Stimulated activated CD4-positive, alpha-beta T cell treated with anti-CD3 and anti-CD28 coated beads, Interleukin-4, amount 100 ng/mL, for 48 hours (primary cell): ENCODE data around the gene MKNK1.
"Not testable (repeated sequence)": the region's sequence is repeated elsewhere in the genome, so short reads cannot be mapped to it uniquely, and the experiment has no call there.

ENCODE experiments used
- DNase-seq, 2 donors: peaks; one replicate each; pipeline ENCODE4 v3.0.0-alpha.2; 2020; ENCODE audit warnings: low read depth in 2 of 2

Gene MKNK1

DNA sequence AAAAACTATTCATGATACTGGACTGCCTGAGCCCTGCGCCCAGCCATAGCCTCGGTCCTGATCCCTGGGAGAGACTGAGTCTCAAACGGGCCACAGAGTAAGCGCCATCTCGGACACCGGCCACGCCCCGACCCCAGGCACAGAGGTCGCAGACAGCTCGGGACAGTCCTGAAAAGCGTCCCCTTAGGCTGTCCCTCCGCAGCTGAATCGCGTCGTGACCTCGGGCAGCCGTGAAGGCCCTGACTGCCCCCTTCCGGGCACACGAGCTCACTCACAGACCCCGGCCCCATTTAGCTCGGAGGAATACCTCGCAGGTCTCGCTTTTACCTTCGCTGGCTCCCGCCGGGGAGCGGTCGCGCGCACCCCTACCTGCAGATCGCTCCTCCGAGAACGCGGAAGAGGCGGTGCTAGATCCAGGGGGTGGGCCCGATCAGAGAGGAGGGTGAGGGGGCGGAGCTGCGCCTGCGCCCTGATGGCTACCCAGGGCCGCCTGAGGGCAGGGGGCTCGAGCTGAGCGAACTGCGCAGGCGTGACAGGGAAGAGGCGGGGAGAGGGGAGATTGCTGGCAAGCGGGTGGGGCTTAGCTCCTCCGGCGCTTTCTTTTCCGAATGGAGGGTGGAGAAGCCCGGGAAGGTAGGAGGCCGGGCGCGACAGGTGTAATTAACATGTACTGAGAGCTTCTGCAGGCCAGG is at the start of gene MKNK1:
MKNK1 (minus strand) TSS at position 411 of the 692 bp plus-strand sequence. CDS start 20,941 bp downstream, outside the sequence.
- DNase-seq = peak; percentile 96 to 98

DNA sequence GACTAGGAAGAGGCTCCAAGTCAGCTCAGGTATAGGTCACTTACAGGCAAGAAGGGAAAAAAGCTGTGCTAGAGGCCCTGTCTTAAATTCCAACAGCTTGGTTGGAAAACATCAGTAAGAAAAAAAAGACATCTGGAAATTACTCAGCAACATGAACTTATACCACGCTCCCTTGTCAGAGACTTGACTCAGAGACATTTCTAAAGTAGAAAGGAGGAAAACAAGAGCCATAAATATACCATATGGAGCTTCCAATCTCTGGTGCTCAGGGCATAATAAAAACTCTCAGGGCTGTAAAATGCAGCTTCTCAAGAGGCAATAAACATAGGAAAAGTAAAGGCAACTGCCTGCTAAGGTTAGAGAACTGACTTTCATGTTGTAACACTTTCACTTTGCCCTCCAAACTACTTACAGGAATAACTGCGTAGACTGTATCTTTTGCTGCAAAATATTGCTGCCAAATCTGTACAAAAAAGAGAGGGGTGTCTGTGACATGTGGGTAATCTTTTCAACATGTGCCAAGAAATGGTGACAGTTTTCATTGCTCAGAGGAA is 49.4 kb upstream of the MKNK1 start:
- DNase-seq = no peak

DNA sequence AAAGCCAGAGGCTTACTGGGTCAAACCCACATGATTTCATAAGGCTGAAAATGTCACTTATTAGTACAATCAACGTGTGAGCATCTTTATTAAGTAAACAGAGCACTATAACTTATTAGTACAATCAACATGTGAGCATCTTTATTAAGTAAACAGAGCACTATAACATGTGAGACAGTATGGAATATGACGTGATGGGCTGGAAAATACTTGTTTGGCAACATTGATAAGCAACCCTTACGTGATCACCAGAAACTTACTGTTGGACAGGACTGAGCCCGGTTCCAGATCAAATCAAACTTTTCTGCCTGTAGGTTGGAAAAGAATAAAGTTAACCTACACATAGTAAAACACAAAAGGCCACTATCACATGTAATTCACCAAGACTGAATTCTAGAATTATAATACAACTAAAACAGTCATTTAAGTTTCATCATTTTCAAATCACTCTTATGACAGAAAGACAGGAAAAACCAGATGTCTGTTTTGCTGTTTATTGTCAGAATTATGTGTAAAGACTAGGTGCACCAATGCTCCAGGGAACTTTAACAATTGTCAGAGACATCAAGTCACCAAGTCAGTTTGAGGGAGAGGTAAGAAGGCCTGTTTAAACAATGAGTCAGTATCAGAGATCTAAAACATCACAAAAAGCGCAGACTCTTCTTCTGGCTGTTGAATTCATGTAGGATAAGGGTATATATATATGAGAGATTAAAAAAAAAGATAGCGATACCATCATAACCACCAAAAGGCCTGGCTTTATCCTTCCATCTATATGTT is 48.4 kb upstream of the MKNK1 start:
- DNase-seq = no peak

DNA sequence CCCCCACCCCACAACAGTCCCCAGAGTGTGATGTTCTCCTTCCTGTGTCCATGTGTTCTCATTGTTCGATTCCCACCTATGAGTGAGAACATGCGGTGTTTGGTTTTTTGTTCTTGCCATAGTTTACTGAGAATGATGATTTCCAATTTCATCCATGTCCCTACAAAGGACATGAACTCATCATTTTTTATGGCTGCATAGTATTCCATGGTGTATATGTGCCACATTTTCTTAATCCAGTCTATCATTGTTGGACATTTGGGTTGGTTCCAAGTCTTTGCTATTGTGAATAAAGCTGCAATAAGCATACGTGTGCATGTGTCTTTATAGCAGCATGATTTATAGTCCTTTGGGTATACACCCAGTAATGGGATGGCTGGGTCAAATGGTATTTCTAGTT is 47.1 kb upstream of the MKNK1 start:
- DNase-seq = not testable (repeated sequence)

DNA sequence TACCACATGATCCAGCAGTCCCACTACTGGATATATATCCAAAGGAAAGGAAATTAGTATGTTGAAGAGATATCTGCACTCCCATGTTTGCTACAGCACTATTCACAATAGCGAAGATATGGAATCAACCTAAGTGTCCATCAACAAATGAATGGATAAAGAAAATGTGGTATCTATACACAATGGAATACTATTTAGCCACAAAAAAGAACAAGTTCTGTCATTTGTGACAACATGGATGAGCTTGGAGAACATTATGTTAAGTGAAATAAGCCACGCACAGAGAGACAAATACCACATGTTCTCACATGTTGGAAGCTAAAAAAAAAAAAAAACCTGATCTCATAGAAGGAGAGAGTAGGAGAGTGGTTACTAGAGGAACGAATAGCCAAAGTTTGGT is 46.4 kb upstream of the MKNK1 start:
- no peak for DNase-seq

DNA sequence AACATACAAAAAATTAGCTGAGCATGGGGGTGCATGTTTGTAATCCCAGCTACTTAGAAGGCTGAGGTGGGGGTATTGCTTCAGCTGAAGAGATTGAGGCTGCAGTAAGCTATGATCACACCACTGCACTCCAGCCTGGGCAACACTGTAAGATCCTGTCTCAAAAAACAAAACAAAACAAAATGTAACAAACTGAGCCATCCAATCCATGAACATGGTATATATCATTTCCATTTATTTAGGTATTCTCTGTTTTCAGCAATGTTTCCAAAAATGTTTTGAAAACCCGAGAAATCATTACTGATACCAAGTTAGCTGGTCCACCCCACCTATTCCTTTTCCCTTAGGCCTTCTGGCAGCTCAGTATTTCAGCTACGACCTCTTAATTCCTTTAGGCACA is 45.7 kb upstream of the MKNK1 start:
- no peak for DNase-seq

DNA sequence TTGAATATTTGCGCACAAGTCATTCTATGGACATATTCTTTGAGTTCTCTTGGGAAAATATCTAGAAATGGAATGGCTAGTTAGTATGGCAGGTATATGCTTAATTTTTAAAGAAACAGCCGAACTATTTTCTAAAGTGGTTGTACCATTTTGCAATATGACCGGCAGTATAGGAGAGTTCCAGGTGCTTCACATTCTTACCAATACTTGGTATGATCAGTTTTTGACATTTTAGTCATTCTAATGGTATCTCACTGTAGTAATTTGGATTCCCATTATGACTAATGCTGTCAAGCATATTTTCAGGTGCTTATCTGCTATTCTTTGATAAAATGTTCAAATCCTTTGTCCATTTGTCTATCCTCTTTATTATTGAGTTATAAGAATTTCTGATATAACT is 43.5 kb upstream of the MKNK1 start:
- no peak for DNase-seq

DNA sequence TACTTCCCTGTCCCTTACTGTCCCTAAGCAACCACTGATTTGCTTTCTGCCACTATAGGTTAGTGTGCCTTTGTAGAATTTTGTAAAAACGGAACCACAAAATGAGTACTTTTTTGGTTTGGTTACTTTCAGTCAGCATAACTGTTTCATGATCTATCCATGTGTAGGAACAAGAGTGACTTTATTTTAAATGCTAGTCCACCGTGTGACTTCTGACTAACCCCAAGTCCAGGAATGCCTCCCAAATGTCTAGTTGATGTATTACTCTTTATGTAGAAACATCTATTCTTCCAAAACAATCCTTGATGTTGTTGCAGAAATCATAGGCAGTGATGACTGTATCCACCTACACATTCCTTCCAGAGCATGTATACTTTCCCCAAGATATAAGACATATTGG is 42.8 kb upstream of the MKNK1 start:
- no peak for DNase-seq

DNA sequence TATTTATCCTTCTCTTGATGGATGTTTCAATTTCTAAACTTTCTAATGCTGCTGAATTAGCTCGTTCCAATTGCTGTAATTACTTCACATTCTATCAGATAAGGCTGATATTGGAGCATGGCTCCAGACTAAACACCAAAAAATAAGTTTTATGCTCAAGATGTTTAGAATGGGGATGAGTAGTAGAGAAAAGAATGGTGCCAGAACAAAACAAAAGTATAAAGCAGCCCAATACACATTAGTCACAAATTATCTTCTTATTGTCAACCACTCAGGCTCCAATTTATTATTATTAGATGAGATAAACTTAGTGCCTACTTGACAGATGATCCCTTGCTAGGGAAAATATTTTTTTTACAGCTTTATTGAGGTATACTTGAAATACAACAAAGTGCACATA is 42.3 kb upstream of the MKNK1 start:
- no peak for DNase-seq

DNA sequence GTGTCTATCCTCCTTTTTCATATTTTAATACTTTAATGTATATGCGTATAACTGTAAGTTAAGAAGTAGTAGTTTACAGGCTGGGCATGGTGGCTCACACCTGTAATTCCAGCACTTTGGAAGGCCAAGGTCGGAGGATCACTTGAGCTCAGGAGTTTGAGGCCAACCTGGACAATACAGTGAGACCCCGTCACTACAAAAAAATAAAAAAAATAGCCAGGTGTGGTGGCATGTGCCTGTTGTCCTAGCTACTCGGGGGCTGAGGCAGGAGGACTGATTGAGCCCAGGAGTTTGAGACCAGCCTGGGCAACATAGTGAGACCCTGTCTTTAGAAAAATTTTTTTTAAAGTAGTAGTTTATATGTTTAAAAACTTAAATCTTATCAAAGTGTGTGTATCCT is 41.7 kb upstream of the MKNK1 start:
- DNase-seq = no peak

DNA sequence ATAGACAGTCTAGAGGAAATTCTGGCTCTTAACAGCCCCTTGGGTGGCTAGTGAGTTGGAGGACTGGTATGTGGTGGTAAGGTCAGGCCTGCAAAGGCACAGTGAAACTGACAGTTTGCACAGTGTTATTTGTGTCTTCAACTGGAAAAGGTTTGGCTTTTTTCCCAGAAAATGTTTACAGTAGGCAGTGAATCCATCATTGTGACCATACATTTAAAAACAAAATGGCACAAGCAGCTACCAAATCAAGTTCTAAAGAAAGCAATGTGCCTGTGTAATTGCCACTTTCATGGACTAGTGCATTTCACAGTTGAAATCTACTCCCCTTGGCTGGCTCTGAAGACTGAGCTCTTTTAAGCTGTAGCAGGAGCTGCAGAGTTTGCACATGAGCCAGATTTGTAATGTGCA is 39.3 kb upstream of the MKNK1 start:
- DNase-seq = no peak

DNA sequence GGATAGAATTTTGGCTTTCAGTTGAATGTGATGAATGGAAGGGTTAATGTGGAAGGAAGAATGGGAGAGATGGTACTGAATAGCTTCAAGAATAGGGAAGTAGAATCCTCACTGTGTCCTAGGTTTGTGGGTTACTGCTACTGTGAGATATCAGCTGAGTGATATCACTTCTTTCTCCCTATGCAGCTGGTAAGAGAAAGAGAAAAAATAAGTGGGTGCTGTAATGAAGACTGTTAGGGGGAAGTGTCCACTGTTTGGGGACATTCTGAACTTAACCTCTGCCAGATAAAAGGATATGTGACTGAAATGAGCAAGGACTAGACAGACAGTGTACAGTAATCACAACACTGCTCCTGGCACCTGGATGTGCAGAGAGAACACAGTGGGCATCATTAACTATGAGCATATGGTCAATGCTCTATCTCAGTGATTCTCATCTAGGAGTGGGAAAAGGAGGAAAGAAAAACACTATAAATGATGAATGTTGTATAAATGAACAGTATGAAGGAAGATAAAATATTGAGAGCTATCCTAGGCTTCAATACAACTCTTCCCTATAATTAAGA is 38.1 kb upstream of the MKNK1 start:
- DNase-seq = no peak

DNA sequence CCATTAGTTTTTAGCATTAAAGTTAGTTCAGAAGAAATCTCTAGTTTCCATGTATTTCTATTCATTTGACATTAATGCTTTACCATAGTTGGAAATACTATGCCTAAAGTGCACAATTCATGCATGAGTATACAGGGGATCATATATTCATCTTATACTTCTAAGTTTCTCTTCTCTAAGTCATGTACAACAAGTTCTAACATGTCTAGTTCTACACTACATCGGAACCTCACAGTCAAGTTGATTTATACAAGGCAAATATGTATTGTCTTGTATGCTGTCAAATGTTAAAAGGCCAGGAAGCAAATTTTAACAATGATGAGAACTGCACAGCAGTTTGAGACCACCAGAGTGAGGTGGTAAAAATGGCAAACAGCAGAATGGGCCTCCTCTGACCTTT is 35.5 kb upstream of the MKNK1 start:
- DNase-seq = no peak

DNA sequence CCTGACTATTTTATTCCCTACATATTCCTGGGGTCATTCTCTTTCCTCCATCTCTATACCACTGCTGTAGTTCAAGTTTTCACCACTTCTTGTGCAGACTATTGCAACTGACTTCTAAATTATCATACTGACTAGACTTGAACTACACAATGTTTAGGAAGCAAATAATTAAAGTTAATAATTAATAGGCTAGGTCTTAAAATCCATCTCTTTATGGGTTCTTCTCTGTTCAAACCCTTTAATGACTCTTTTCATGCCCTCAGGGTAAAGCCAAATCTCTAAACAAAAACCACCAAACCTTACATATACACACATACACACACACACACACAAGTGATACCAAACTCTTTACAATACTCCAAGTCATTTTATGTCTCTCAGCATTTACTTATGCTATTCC is 34.9 kb upstream of the MKNK1 start:
- no peak for DNase-seq

DNA sequence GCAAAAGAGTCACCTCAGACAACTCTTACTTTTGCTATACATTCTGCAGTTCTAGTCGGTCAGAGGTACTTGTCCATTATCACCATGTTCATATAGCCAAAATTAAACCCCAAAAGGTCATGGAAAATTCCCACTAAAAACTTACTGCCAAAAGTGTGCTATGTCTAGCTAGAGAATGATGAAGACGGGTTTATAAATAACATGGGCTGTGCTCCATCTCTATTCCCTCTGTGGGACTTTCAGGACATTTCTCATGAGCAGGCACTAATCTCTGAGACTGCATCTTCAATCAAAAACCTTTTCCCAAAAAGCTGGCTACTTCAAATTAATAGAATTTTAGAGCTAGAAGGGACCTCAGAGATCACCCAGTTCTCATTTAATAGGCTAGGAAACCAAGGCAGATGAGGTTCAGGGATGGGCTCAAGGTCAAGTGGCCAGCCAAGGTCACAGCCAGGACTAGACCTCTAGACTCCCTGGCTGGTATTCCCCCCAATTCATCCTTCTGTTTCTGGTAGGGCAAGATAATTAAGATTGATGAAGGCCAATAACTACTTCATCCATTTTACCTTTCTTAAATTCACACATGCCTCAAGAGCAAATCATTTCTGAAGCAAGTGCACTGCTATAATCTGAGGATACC is 33.5 kb upstream of the MKNK1 start:
- no peak for DNase-seq

DNA sequence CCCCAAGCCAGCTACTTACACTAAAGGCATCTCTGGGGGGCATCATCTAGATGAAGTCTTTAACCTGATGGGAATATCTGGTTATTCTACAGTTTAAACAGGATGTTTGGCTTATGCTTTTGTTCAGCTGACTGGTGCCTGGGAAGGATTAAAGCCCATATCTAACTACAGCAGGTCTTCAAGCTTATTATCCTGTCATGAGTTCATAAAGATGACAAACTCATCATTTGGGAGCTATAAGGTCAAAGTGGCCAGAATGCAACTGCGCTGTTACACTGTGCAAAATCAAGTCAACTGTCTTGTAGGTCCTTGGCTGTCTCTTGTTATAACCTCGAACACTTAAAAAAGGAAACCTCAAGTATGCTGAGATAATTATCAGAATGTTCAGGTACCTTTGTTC is 31.1 kb upstream of the MKNK1 start:
- no peak for DNase-seq

DNA sequence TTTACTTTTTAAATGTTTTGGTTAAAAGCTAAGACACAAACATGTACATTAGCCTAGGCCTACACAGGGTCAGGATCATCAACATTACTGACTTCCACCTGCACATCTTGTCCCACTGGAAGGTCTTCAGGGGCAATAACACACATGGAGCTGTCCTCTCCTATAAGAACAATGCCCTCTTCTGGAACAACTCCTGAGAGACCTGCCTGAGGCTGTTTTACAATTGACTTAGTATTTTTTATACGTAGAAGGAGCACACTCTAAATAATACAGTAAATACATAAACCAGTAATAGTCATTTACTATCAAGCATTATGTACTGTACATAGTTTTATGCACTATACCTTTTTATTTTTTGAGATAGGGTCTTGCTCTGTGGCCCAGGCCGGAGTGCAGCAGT is 26.7 kb upstream of the MKNK1 start:
- DNase-seq = no peak

DNA sequence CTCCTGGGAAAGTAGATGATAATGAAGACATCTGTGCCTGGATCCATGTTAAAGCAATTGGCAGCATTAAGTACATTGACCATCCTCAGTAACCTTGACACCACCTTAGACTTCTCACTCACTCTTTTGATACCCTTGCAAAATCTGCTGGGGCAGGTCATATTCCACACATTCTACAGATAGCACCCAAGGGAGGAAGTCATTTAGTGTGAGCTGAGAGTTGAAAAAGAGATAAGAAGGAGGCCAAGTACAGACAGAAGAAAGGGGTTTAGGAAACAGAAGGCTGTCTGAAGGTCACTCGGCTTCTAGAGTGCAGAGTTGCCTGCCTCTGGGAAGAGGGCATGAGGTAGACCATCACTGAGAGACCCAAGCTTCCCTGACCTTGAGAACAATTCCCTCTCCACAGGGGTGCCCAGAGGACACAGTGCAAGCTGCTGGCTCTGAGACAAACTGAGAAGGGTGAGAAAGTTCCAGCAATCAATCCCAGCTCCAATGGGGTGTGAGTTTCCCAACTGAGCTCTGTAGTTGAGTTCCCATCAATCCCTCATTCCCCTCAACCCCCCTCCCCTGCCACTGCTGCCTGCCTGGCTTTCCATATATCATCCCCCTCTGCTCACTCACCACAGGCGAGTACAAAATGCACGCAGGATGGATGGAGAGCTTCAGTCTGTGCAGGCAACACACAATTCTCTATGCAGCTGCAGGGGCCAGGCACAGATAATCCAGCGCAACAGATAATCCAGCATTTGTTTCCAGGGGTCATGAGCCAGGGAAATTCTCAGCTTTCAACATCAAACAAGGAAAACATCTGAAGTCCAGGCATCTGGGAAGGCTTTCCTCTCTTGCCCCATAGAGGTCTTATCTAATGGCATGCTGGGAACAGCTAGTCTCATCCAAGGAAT is 19.9 kb upstream of the MKNK1 start:
- DNase-seq = no peak

DNA sequence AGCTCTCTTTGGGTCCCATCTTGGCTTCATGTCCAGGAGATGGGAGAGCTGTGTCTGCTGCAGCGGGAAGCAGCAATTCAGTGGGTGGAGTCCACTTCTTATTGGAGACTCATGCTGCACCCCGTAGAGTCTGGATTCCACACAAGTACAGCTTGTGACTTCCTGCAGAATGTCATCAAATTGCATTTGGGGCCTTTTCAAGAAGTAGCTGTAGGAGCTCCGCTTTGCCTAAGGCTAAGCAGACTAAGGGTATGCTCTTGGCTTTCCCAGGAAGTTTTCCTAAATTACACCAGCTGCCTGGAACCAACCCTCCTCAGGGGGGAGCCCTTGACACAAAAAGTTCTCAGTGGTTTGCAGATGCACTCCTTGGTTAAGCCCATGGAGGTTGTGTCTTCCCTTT is 18.3 kb upstream of the MKNK1 start:
- no peak for DNase-seq

DNA sequence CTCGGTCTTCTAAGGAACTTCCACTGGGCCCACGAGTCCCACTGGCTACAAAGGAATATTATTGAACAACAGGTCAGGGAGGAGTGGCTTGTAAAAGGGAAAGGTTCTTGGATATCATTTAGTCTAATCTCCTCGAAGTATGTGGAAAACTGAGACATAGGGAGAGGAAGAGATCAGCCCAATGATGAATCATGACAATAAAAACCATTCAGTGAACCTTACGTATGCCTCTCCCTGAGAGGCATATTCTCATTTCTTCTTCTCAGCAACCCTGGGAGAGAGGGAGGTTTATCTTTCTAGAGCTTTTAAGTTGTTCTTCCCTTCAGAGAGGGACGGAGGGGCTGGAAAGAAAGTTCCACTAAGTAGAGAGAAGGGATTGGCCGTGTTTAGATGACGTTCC is 17.9 kb upstream of the MKNK1 start:
- DNase-seq = no peak

DNA sequence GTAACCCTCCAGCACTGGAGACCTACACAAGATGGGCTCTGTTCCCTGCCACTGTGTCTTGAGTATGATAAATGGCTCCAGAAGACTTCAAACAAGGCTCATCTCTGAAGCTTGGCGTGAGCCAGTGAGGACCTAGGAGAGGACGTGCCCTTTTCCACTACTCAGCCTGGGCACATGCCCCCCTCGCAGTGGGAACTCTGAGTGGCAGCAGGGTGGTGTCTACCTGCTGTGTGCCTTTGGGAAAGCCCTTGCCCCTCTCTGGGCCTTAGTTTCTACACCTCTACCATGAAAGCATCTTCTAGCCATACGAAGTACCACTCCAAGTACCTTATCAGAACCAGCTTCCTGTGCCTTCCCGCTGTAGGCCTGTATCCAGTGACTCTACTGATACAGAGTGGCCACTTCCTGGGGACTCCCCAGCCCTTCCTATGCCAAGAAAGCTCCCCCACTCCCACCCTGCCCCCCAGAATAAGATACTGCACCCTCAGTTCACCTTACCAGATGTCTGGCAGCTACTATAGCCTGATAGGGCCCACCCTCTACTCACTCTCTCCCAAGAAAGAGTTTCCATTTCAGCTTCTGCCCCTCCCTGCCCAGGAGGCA is 15.7 kb upstream of the MKNK1 start:
- no peak for DNase-seq
